ENCODE results near the gene ATOH7. TPM values are rescaled to one million over a fixed set of nuclear protein-coding genes. Genes with fewer than 3 reads are reported as not detected.

Gene ATOH7
- total and polyA plus RNA-seq, 12 donors, result 0.01 TPM; not detected in 11

DNA sequence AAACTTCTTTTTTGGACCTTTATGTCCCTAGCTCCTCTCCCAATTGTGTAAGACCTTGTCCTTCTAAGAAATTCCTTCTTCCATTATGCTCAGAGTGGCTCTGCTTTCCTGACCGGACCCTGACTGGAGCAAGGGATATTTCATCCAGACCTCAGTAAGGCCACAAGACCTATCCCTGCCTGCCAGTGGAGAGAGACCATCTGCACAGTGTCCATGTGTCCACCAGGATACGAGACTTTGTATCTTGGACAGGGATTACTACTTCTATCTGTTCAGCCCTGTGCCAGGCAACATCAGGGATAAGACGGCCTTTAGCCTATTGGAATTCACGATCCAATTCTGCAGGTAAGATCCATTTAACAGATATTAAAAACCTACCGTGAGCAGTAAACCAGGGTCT is 7.2 kb upstream of the ATOH7 start:
- H3K27me3 ChIP-seq, result no peaks in the 10 kb centered on the region
- no peak for ATAC-seq

DNA sequence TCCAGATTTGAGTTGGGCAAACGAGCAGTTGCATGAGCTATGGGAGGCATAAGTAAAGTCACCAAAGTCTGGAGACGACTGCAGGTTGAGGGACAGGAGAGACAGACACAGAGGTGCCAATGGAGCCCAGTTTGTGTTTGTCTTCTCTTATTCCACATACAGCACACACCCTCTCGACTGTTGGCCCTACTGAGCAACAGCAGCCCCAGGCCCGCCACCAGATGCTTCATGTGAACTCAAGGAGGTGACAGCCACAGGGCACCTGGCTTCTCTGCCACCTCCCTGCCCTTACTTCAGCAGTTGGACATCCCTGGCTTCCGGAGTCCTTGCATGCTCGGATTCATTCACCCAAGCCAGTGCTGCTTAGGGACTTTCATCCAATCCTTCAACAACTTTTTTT is 6.5 kb upstream of the ATOH7 start:
- Histone ChIP-seq H3K36me3 (no peaks in the 10 kb centered on the region), H3K4me3 (no peak overlapping the region), H3K27me3 (no peaks in the 10 kb centered on the region), H3K27ac (no peak overlapping the region), H3K4me1 (no peaks in the 10 kb centered on the region), H3K9me3 (no peaks in the 10 kb centered on the region)
- 83 to 90% methylated on average over 6 of the region's 6 CpGs for WGBS, 2 donors
- intact Hi-C loops (cut with DNase I), result no loop called here
- no peak for DNase-seq
- TF ChIP-seq, protein P1, sequence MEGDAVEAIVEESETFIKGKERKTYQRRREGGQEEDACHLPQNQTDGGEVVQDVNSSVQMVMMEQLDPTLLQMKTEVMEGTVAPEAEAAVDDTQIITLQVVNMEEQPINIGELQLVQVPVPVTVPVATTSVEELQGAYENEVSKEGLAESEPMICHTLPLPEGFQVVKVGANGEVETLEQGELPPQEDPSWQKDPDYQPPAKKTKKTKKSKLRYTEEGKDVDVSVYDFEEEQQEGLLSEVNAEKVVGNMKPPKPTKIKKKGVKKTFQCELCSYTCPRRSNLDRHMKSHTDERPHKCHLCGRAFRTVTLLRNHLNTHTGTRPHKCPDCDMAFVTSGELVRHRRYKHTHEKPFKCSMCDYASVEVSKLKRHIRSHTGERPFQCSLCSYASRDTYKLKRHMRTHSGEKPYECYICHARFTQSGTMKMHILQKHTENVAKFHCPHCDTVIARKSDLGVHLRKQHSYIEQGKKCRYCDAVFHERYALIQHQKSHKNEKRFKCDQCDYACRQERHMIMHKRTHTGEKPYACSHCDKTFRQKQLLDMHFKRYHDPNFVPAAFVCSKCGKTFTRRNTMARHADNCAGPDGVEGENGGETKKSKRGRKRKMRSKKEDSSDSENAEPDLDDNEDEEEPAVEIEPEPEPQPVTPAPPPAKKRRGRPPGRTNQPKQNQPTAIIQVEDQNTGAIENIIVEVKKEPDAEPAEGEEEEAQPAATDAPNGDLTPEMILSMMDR (IDR thresholded peaks at IDR 0.05), result no peak
- no peak for ATAC-seq

More for the DNA sequence above, 7.2 kb upstream of the ATOH7 start:
- Histone ChIP-seq H3K27ac (no peak overlapping the region), H3K4me3 (no peak overlapping the region), H3K9me3 (no peaks in the 10 kb centered on the region), H3K36me3 (no peaks in the 10 kb centered on the region), H3K4me1 (no peaks in the 10 kb centered on the region)
- TF ChIP-seq, protein P1 (IDR thresholded peaks at IDR 0.05), result no peak
- 91 to 93% methylated on average over 5 of the region's 5 CpGs for WGBS, 2 donors
- intact Hi-C loops (cut with DNase I), result no loop called here
- no peak for DNase-seq

DNA sequence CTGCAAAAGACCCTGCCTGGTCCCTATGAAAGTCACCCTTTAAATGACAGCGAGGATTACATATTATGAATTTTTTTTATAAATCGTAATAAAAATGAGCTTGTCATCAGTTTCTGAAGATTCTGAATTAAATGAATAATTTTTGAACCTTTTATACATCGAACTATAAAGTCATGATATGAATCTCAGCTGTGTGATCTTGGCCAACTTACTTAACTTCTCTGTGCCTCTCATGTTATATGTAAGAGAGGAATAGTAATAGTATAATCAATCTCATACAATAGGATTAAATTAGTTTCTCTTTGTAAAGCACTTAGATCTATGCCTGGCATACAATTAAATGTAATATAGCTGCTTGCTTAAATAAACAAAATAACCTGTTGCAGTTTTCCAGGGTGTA is 5.3 kb upstream of the ATOH7 start:
- Histone ChIP-seq H3K9me3 (no peaks in the 10 kb centered on the region), H3K4me1 (peaks cover 0 to under 1% (median 0%) of the 10 kb centered on the region in 9 donors), H3K4me3 (no peak overlapping the region), H3K27ac (no peak overlapping the region), H3K36me3 (no peaks in the 10 kb centered on the region), H3K27me3 (peaks cover 0 to 2% (median 0%) of the 10 kb centered on the region in 7 donors)
- DNase-seq (no peak), ATAC-seq (no peak)
- intact Hi-C loops (cut with DNase I), result no loop called here
- TF ChIP-seq, protein P1 (IDR thresholded peaks at IDR 0.05), result no peak
- WGBS, 2 donors, result 86 to 89% methylated on average over 3 of the region's 3 CpGs

DNA sequence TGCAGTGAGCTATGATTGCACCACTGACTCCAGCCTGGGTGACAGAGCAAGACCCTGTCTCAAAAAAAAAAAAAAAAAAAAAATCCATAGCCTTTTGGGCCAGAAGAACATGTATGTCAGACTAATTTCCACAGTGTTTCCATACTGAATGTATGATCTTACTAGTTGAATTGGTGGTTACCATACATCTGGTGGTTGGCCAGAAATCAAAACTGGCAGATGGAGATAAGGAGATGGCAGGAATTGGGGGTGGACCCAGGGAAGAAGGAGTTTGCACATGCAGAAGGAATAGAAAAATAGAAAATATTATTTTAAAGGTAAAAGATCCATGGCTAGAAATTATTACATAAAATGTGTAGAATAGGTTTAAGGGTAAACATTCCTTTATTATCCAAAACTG is 3.7 kb upstream of the ATOH7 start:
- TF ChIP-seq, protein P1 (IDR thresholded peaks at IDR 0.05), result no peak
- ATAC-seq (no peak), DNase-seq (no peak)
- no peak overlapping the region for H3K27ac ChIP-seq
- H3K36me3 ChIP-seq, result no peaks in the 10 kb centered on the region
- H3K4me1 ChIP-seq, result peaks cover 0 to 12% (median 7%) of the 10 kb centered on the region in 9 donors
- peaks cover 0 to 16% (median 0%) of the 10 kb centered on the region in 7 donors for H3K27me3 ChIP-seq
- H3K9me3 ChIP-seq, result no peaks in the 10 kb centered on the region
- H3K4me3 ChIP-seq, result no peak overlapping the region
- intact Hi-C loops (cut with DNase I), result no loop called here
